ENCODE data around the gene PODXL2.
A peak's percentile ranks its signal among the peaks of the same experiment; 100 is the strongest.

The PODXL2 gene

DNA sequence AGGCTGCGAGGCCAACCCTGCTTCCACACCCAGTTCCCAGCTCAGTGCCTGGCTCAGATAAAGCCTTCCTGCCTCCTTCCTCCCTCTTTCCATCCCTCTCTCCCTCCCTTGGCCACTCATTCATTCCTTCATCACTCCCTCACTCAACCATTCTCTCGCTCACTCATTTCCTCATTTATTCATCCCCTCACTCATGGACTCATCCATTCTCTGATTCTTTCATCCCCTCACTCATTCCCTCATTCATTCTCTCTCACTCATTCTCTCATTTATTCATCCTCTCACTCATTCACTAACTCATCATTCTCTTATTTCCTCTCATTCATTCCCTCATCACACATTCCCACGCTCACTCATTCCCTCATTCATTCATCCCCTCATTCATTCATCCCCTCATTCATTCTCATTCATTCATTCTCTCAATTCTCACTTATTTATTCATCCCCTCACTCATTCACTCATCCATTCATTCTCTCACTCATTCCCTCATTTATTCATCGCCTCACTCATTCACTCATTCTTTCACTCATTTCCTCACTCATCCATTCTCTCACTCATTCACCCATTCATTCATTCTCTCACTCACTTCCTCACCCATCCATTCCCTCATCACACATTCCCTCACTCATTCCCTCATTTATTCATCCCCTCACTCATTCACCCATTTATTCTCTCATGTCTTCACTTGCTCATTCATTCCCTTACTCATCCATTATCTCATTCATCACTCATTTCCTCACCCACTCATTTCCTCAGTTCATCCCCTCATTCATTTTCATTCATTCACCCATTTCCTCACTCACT lies 56.9 kb downstream of the PODXL2 start:
- FAIRE-seq (no peak), DNase-seq (ENCODE audit: insufficient read length, low spot score) (no peak)

DNA sequence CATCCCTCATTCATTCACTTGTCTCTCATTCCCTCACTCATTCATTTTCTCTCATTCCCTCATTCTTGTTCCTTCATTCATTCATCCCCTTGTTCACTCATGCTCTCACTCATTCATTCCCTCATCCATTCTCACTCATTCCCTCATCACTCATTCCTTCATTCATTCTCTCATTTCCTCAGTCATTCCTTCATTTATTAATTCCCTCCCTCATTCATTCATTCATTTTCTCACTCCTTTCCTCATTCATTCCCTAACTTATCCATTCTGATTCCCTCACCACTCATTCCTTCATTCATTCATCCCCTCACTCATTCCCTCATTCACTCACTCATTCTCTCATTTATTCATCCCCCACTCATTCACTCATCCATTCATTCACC lies 57.5 kb downstream of the PODXL2 start:
- peak; percentile 16 for FAIRE-seq

DNA sequence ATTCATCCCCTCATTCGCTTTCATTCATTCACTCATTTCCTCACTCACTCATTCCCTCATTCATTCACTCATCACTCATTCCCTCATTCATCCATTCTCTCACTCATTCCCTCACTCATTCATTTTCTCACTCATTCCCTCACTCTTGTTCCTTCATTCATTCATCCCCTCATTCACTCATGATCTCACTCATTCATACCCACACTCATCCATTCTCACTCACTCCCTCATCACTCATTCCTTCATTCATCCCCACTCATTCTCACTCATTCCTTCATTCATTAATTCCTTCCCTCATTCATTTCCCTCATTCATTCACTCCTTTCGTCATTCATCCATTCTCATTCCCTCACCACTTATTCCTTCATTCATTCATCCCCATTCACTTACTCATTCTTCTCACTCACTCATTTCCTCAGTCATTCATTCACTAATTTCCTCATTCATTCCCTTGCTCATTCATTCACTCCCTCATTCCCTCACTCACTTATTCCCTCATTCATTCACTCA lies 58.3 kb downstream of the PODXL2 start:
- DNase-seq (ENCODE audit: insufficient read length, low spot score) (no peak), FAIRE-seq (peak; percentile 26)

More for the DNA sequence above, 57.5 kb downstream of the PODXL2 start:
- no peak for DNase-seq (ENCODE audit: insufficient read length, low spot score)

- FAIRE-seq: peak; percentile 26
- DNase-seq (ENCODE audit: insufficient read length, low spot score): no peak
Measured at GRCh38 chr3:127688022-127688415, 59.0 kb downstream of the PODXL2 start.

DNA sequence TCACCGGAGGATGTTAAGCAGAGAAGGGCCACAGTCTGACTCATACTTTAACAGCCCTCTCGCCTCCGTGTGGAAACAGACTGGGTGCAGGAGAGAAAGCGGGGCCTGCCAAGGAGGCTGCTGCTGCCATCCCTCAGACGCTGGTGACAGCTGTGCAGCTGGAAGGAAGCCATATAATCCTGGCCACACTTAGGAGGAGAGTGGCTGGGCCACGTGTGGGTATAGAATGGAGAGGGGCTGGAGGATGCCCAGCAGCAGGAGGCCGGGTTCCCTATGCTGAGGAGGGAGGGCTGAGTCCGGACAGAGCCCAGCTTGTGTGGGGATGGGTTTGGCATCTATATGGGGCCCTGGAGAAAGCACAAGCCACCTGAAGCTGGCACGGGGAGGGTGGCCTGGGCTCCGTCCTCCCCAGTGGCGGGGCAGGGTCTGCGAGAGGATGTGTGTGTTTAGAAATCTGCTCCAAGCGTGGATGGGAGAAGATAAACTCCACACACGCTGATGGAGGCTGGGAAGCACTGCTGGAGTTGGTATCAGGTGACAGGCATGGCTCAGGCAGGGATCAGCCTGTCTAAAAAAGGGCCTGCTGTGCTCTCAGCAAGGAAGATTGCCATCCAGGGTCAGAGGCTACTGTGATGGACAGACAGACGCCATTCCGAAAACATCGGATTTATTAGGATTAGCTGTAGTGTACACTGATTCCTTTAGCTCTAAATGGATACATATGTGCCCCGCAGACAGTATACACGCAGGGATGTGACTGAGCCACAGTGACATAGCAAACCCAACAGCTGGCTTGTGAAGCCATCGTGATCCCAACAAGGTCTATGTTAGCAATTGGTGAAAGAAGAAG lies 59.7 kb downstream of the PODXL2 start:
- DNase-seq (ENCODE audit: insufficient read length, low spot score) (no peak), FAIRE-seq (no peak)

DNA sequence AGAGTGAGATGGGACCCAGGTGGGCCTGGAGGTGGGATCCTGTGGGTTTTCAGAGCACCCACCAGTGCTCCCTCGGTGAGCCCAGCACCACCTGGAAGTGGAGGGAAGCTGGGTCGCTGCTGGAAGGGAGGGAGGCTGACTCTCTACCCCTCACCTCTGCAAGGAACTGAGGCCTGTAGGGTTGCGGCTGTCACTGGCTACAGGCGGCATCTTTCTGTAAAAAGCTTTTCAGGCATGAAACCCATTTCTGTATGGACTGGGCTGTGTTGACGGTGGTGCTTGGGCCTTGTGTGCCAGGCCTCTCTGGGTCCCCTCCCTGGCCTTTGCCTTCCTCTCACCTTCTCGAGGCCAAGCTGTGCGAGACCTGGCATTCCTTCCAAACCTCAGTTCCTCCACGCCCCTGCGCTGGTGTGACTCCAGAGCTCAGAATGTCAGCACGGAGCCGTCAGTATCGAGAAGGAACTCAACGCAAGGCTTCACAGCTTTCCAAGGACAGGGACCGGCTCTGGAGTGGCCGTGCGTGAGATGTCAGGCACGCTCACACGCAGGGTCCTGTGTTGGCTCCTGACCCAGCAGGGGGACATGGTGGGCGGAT lies 60.4 kb downstream of the PODXL2 start:
- FAIRE-seq (no peak), DNase-seq (ENCODE audit: insufficient read length, low spot score) (no peak)

DNA sequence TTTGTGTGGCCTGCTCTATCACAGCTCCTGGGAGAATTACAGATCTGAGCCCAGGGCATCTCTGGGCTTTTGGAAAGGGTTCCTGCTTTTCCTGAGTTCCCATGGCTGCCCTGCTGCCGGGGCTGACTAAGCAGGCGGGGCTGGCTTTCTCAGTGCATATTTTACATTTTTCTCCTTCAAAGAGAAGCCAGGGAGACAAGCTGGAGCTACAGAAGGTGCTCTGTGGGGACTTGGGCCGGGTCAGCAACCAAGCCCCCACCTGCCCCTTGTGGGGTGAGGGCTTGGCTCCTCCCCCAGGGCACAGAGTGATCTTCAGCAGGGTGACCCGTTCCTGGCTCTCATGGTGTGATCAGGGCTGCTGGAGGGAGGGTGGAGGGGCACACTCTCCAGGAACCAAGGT lies 61.1 kb downstream of the PODXL2 start:
- peak; percentile 48 for FAIRE-seq
- DNase-seq (ENCODE audit: insufficient read length, low spot score): no peak

DNA sequence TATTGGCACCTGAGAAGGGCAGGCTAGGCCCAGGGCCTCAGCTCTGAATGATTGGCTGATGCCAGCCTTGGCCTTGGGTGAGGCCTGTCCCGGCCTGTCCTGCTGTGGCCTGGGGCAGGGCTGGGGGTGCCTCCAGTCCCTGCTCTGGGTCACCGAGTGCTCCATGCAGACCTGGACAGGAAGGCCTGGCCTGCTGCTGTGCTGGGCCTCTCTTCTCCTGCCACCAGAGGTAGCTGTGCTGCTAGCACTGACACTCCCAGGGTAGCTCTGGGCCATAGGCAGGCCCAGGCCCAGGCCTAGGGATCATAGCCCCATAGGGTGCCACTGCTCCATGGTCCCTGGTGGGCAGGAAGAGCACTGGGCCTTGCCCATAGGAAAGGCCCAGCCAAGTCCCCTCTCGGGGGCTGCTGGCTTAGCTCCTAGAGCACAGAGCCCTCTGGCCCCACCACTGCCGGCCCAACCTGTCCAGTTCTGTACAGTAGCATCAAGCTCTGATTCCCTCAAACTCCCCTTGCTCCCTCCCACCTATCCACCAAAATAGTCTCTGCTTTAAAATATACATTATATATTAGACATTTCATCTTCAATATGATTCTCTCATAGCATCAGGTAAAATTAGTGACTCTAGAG lies 62.0 kb downstream of the PODXL2 start:
- no peak for DNase-seq (ENCODE audit: insufficient read length, low spot score)
- FAIRE-seq: peak; percentile 68

GRCh38 chr3:127691489-127691888 lies 62.5 kb downstream of the PODXL2 start:
- FAIRE-seq (no peak), DNase-seq (ENCODE audit: insufficient read length, low spot score) (no peak)

DNA sequence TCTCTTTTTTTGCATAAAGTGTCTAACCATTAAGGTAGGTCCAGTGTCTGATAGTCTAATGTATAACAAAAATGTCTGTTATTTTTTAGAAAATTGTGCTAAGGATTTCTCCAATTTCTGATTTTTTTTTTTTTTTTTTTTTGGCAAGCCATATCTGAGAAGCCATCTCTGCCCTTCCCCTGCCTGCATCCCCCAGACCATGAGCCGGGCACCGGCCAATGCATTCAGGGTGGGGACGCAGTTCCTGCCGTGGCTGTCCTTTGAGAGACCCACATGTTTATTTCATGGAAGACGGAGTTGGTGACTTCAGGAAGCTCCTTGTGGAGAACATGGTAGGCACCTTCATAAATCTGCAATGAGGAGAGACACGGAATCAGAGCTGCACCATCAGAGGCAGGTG lies 63.0 kb downstream of the PODXL2 start:
- FAIRE-seq: no peak
- DNase-seq (ENCODE audit: insufficient read length, low spot score): no peak

- DNase-seq (ENCODE audit: insufficient read length, low spot score) (no peak), FAIRE-seq (no peak)
Measured at GRCh38 chr3:127692501-127693335, 63.7 kb downstream of the PODXL2 start.

DNA sequence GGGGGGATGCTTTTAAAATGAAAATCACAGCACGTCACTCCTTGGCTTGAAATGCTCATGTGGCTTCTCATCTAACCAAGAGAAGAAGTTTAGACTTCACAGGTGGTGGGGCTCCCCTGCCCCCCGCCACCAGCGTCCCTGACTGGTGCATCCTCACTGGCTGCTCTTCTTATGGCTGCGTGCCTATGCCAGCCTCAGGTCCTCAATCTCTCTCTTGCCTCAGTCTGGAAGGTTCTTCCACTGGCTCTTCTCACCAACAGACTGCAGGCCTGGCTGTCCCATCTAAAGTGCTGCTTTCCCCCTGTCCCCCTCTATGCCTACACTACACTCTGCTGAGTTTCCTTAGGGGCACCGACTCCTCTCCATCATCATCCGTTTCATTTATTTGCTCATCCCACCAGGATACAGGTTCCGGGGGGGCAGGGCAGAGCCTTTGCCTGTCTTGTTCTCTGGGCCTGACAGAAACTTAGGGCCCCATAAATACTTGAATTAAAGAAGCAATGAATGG lies 64.4 kb downstream of the PODXL2 start:
- FAIRE-seq: no peak
- DNase-seq (ENCODE audit: insufficient read length, low spot score): no peak

DNA sequence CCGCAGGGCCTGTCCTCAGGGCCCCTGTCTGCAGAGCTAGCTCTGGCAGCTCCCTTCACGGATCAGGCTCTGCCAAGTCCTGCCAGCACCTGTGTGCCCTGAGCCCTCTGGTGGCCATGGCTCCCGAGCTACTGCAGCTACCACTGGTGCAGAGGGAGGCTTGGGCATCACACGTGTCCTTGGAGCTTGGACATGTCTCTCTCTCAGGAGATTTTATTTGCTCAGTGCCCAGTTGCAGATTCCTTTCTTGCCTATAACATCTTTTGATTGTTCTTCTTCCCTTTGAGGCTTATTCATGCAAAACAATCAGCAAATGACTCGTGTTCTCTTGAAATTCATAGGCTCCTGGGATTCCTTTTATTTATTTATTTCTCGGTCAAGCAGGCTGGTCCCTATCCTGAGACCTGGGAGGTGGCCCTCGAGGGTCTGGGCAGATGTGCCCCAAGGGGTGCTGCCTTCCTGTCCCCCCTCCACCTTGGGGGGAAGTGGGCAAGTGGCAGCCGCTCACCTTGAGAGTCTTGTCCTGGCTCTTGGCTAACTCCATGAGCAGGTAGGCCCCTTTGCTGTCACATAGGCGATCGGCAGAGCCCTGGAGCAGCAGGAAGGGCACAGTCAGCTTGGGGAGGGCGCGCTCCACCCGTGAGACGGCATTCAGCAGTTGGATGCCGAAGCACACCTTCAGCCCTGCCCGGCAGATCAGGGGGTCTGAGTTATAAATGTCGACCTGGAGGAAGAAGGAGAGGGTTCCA lies 65.7 kb downstream of the PODXL2 start:
- DNase-seq (ENCODE audit: insufficient read length, low spot score): no peak
- FAIRE-seq: no peak

DNA sequence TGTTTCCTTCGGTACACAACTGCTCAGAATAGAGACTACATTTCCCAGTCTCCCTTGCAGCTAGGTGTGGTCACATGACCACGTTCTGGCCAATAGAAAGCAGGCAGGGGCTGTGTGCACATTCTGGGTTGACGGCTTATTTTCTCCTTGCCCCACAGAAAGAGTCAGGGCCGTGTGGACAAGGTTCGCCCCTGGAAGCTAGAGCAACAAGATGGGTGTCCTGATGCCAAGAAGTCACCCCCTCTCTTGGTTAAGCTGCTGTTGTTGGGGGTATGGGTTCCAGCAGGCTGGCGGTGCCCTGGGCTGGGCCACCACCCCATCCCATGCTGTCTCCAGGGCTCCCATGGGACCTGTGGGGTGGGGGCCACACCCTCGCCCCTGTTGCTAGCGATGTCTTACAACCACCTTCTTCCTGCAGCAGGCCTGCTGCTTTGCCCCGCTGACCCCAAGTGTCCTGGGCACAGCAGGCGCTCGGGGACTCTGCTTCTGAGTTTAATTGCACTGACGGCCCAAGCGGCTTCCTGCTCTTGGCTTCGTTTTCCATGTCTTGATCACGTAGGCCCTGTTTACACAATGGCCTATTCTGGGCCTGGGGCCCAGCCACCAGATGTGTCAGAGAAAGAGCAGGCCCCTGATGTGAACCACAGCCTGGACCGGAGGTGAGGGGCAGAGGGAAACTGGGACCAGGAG lies 68.7 kb downstream of the PODXL2 start:
- FAIRE-seq (peak; percentile 85), DNase-seq (ENCODE audit: insufficient read length, low spot score) (peak; percentile 69)

GRCh38 chr3:127698286-127698685 lies 69.3 kb downstream of the PODXL2 start:
- no peak for DNase-seq (ENCODE audit: insufficient read length, low spot score)
- FAIRE-seq: no peak

GRCh38 chr3:127698691-127699415 lies 69.9 kb downstream of the PODXL2 start:
- no peak for FAIRE-seq
- no peak for DNase-seq (ENCODE audit: insufficient read length, low spot score)

GRCh38 chr3:127699416-127700300 lies 70.7 kb downstream of the PODXL2 start:
- FAIRE-seq (no peak), DNase-seq (ENCODE audit: insufficient read length, low spot score) (no peak)
